GM12878 (cell line): ENCODE data around the gene CREB5. TPM values are rescaled to one million over a fixed set of nuclear protein-coding genes. Genes with fewer than 3 reads are reported as not detected.

Experiments used
- ATAC-seq: fragments of 200-7000 bp; cut with Tn5 transposase; 3 replicates; pipeline ENCODE4 v1.9.1; 2020; ENCODE audit warnings: mild to moderate bottlenecking, moderate library complexity
- BruUV-seq: library from RNA; stranded (reverse); fragments of 400-500 nt; replicated peaks from 2 replicates; lab custom pipeline; 2021; lab: Mats Ljungman, UMichigan
- CTCF ChIA-PET: fragments of 300-600 bp; sonication (Branson Sonifier 250); formaldehyde crosslinking; extraction: SDS; loops from one replicate; lab custom pipeline; 2021; ENCODE audit warnings: inconsistent platforms; lab: Yijun Ruan, JAX
- POLR2A ChIA-PET: fragments of 350-600 bp; formaldehyde crosslinking; extraction: SDS; loops from one replicate; lab custom pipeline; 2021; ENCODE audit warnings: inconsistent platforms; lab: Charles Lee
- RAD21 ChIA-PET: fragments of 300-600 bp; sonication (Branson Sonifier 250); formaldehyde crosslinking; loops from one replicate; lab custom pipeline; 2023; ENCODE audit warnings: antibody characterized with exemption; ENCODE audit not compliant: unreplicated experiment; lab: Charles Lee
- SMC1A ChIA-PET: fragments of 300-600 bp; sonication (Branson Sonifier 250); formaldehyde crosslinking; loops from one replicate; lab custom pipeline; 2023; ENCODE audit not compliant: unreplicated experiment, uncharacterized antibody; lab: Charles Lee
- DNase-seq: peaks from one replicate; pipeline ENCODE4 v3.0.0-alpha.2; 2011; ENCODE audit warnings: low read depth, low spot score
- FAIRE-seq: peaks from 3 replicates; lab custom pipeline; 2011; peaks lifted over from hg19 to GRCh38; lab: Jason Lieb, UNC
- H2AFZ ChIP-seq: 2 replicates; pipeline ENCODE4 v1.6.0; 2011; ENCODE audit warnings: low read depth, low read length, control low read depth; ENCODE audit not compliant: control insufficient read depth
- H3K27ac ChIP-seq: 2 replicates; pipeline ENCODE4 v1.5.1; 2011; ENCODE audit warnings: control low read depth; ENCODE audit not compliant: control insufficient read depth, insufficient read depth
- H3K27me3 ChIP-seq, 2 experiments: replicated peaks in 1 of 2; 2 replicates each; pipeline versions ENCODE4 v1.6.0 to v1.6.1; 2011; ENCODE audit warnings: low read length in 1 of 2; ENCODE audit not compliant: control insufficient read depth in 2 of 2, insufficient read depth in 2 of 2
- H3K36me3 ChIP-seq, 2 experiments: 2 replicates each; pipeline ENCODE4 v1.5.1; 2011; ENCODE audit warnings: low read length in 1 of 2; ENCODE audit not compliant: control insufficient read depth in 2 of 2, insufficient read depth in 2 of 2
- H3K4me1 ChIP-seq: 2 replicates; pipeline ENCODE4 v1.6.1; 2011; ENCODE audit warnings: mild to moderate bottlenecking, low read length, moderate library complexity, mixed read lengths; ENCODE audit not compliant: control insufficient read depth, insufficient read depth
- H3K4me2 ChIP-seq: 2 replicates; pipeline ENCODE4 v1.6.0; 2011; ENCODE audit warnings: control low read depth; ENCODE audit not compliant: control insufficient read depth, insufficient read depth
- H3K4me3 ChIP-seq: fragments of 200-600 bp; sonication (generic); 2 replicates; pipeline ENCODE4 v1.5.1; 2016
- H3K79me2 ChIP-seq: 2 replicates; pipeline ENCODE4 v1.6.0; 2011; ENCODE audit warnings: low read length; ENCODE audit not compliant: control insufficient read depth, insufficient read depth
- H3K9ac ChIP-seq: 2 replicates; pipeline ENCODE4 v1.8.0; 2011; ENCODE audit warnings: low read length, control low read depth, mixed read lengths; ENCODE audit not compliant: control insufficient read depth, insufficient read depth
- H3K9me3 ChIP-seq: replicated peaks from 3 replicates; pipeline ENCODE4 v1.5.1; 2011; ENCODE audit warnings: mild to moderate bottlenecking, low read length; ENCODE audit not compliant: control insufficient read depth, insufficient read depth
- H4K20me1 ChIP-seq: 2 replicates; pipeline ENCODE4 v1.6.0; 2011; ENCODE audit not compliant: control insufficient read depth, insufficient read depth
- CTCF ChIP-seq, 3 experiments: IDR thresholded peaks in 2 of 3; conservative IDR thresholded peaks in 1 of 3; 2 replicates each; pipeline ENCODE4 v1.5.1; 2011; ENCODE audit warnings: low read depth in 3 of 3, low read length in 3 of 3, mild to moderate bottlenecking in 3 of 3, control low read depth in 2 of 3, moderate library complexity in 2 of 3, inconsistent platforms in 1 of 3, mixed read lengths in 1 of 3; ENCODE audit not compliant: control insufficient read depth in 2 of 3, insufficient read depth in 1 of 3; ENCODE audit errors: extremely low read depth in 1 of 3
- E2F8 ChIP-seq: fragments of 450-650 bp; IDR thresholded peaks from 2 replicates; pipeline ENCODE4 v1.6.1; 2018; ENCODE audit warnings: mild to moderate bottlenecking, low read depth, moderate library complexity; ENCODE audit not compliant: partially characterized antibody
- EP300 ChIP-seq, 2 experiments: fragments of 150-350 bp in 1 of 2; IDR thresholded peaks; 2 replicates each; pipeline ENCODE4 v1.6.1; 2011 to 2012; ENCODE audit warnings: low read depth in 2 of 2, low read length in 2 of 2, borderline replicate concordance in 1 of 2, improper control_type of control experiment in 1 of 2, inconsistent platforms in 1 of 2; ENCODE audit not compliant: control insufficient read depth in 1 of 2
- JUNB ChIP-seq: IDR thresholded peaks from 2 replicates; pipeline ENCODE4 v1.6.1; 2016; ENCODE audit warnings: antibody characterized with exemption, mild to moderate bottlenecking
- JUND ChIP-seq: IDR thresholded peaks from 2 replicates; pipeline ENCODE4 v1.6.1; 2012; ENCODE audit warnings: low read depth, mild to moderate bottlenecking, low read length, improper control_type of control experiment, moderate library complexity
- RBBP5 ChIP-seq: fragments of 200-600 bp; sonication (generic); conservative IDR thresholded peaks from 2 replicates; pipeline ENCODE4 v1.6.1; 2016
- REST ChIP-seq: IDR thresholded peaks from 2 replicates; pipeline ENCODE4 v1.6.1; 2012; ENCODE audit warnings: mild to moderate bottlenecking, low read depth, low read length
- STAT3 ChIP-seq: IDR thresholded peaks from 2 replicates; pipeline ENCODE4 v1.6.1; 2011; ENCODE audit warnings: low read depth, low read length, improper control_type of control experiment
- TCF7 ChIP-seq: IDR thresholded peaks from 2 replicates; pipeline ENCODE4 v1.6.1; 2014; ENCODE audit warnings: antibody characterized with exemption, borderline replicate concordance
- WRNIP1 ChIP-seq: IDR thresholded peaks from 2 replicates; pipeline ENCODE4 v1.6.1; 2011; ENCODE audit warnings: low read depth, low read length, improper control_type of control experiment, borderline replicate concordance
- ZBED1 ChIP-seq: IDR thresholded peaks from 2 replicates; pipeline ENCODE4 v1.6.1; 2016; ENCODE audit warnings: borderline replicate concordance
- ZNF384 ChIP-seq: IDR thresholded peaks from 2 replicates; pipeline ENCODE4 v1.6.1; 2012; ENCODE audit warnings: low read depth, mild to moderate bottlenecking, low read length, improper control_type of control experiment, borderline replicate concordance
- WGBS: methylation state at CpG from one replicate; pipeline ENCODE4 v1.1.6; 2016; ENCODE audit warnings: low lambda C conversion rate; ENCODE audit not compliant: insufficient replicate concordance, insufficient coverage; ENCODE audit errors: missing lambda C conversion rate; 5-methylcytosine and 5-hydroxymethylcytosine counted together
- in situ Hi-C: fragments of 300-500 bp; cut with MboI; formaldehyde crosslinking; loops from 9 replicates; pipeline ENCODE4 v1.14.3; 2018; ENCODE audit warnings: mixed read lengths
- intact Hi-C: fragments of 100-400 bp; cut with micrococcal nuclease; formaldehyde crosslinking; loops from one replicate; pipeline ENCODE4 v1.14.2; 2022; ENCODE audit not compliant: unreplicated experiment
- polyA plus RNA-seq, 11 experiments: library from polyadenylated mRNA; depleted of rRNA in 4 of 11; unstranded in 6 of 11; stranded (reverse) in 5 of 11; fragments of >200 nt; fragmentation: Nextera tagmentation in 4 of 11; fragmentation: Illumina TruSeq in 1 of 11; extraction: Ambion mirVana in 4 of 11; extraction: Trizol in 1 of 11; gene quantifications; 1 replicate in 1 of 11; 2 replicates in 10 of 11; pipeline versions ENCODE4 v1.2.1 to v1.2.3, GENCODE V29; 2011 to 2016; ENCODE audit warnings: inconsistent platforms in 2 of 11, missing spikeins in 2 of 11, low read depth in 1 of 11
- total RNA-seq, 4 experiments: library from RNA; depleted of rRNA in 3 of 4; stranded (reverse); fragments of >200 nt in 3 of 4; fragmentation: Illumina TruSeq in 1 of 4; extraction: Trizol in 1 of 4; gene quantifications; 2 replicates each; pipeline versions ENCODE4 v1.2.1 to v1.2.3, GENCODE V29; 2013 to 2021

CREB5 gene
- total and polyA plus RNA-seq, 10 of the 15 experiments (the other 5 are each of a cell fraction or from before 2014, with no cell fraction given) = 12.9 to 74.1 (median 53.0) TPM

GRCh38 chr7:28418966-28419365 is 6.6 kb downstream of the CREB5 start:
- H3K27ac ChIP-seq = no peak overlapping the region
- RAD21 ChIA-PET = interaction anchor here (0.8 to 3.6 kb wide), 6 partner anchors 15 to 154 kb away, joined by 3 to 39 read pairs (median 4); no protein-coding TSS in a partner anchor
- ATAC-seq = no peak
- no peak for TF ChIP-seq JUND
- TF ChIP-seq STAT3 = no peak
- no peak for TF ChIP-seq WRNIP1
- no peak for TF ChIP-seq ZNF384
- no peak for TF ChIP-seq EP300 (IDR thresholded peaks at IDR 0.05; ENCODE audit: borderline replicate concordance in 1 of 2, control insufficient read depth in 1 of 2, low read depth in 2 of 2, low read length in 2 of 2)
- no peak for TF ChIP-seq ZBED1
- TF ChIP-seq CTCF (IDR thresholded peaks at IDR 0.05 in 2 of 3, conservative IDR thresholded peaks at IDR 0.05 in 1 of 3; ENCODE audit: control insufficient read depth in 2 of 3, extremely low read depth in 1 of 3, insufficient read depth in 1 of 3, low read depth in 3 of 3, low read length in 3 of 3) = no peak
- TF ChIP-seq RBBP5 = no peak
- TF ChIP-seq E2F8 = no peak
- TF ChIP-seq REST = no peak
- no peak for TF ChIP-seq TCF7
- TF ChIP-seq JUNB = no peak
- TF ChIP-seq, all 136 proteins: peak for 0
- Histone ChIP-seq H3K4me2 (no peak overlapping the region), H4K20me1 (no peaks in the 10 kb centered on the region), H3K79me2 (no peaks in the 10 kb centered on the region), H3K36me3 (no peaks in the 10 kb centered on the region; a peak in 1 of 4 replicates), H3K9ac (no peak overlapping the region), H3K4me1 (no peaks in the 10 kb centered on the region), H3K9me3 (no peaks in the 10 kb centered on the region), H2AFZ (no peak overlapping the region), H3K27me3 (no peaks in the 10 kb centered on the region), H3K4me3 (no peak overlapping the region)
- ChIA-PET POLR2A (interaction anchor here (0.7 to 1.7 kb wide), 5 partner anchors 9 to 105 kb away, joined by 3 to 5 read pairs (median 4); no protein-coding TSS in a partner anchor), CTCF (interaction anchor here (1.2 kb wide), 1 partner anchor 503 kb away, joined by 3 read pairs; no protein-coding TSS in a partner anchor), SMC1A (interaction anchor here (0.7 to 4.3 kb wide), 8 partner anchors 16 to 405 kb away, joined by 3 to 51 read pairs (median 4); no protein-coding TSS in a partner anchor)
- FAIRE-seq (no peak), DNase-seq (no peak)
- in situ Hi-C loops = no loop called here
- intact Hi-C loops = no loop called here
- WGBS = 94% methylated on average over 1 of the region's 1 CpG
- no TSS peak for BruUV-seq
